ENCODE results near the gene SCUBE1.

DNA sequence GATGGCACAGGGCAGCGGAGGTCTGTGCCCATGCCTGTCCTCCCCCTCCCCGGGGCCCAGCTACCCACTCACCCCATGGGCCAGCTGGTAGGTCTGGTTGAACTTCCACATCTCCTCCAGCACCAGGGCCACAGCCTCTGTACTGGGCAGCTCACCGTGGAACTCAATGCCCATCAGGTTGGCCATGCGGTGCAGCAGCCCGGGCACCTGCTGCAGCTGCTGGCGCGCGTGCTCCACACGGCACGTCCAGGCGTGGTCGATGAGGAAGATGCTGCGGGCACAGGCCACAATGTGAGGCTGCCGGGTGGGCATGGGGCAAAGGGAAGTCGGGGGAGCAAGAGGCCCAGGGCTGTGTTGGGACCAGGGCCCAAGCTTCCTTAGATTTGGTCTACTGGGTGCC lies 162.5 kb downstream of the SCUBE1 start:
- TF ChIP-seq, protein P1, sequence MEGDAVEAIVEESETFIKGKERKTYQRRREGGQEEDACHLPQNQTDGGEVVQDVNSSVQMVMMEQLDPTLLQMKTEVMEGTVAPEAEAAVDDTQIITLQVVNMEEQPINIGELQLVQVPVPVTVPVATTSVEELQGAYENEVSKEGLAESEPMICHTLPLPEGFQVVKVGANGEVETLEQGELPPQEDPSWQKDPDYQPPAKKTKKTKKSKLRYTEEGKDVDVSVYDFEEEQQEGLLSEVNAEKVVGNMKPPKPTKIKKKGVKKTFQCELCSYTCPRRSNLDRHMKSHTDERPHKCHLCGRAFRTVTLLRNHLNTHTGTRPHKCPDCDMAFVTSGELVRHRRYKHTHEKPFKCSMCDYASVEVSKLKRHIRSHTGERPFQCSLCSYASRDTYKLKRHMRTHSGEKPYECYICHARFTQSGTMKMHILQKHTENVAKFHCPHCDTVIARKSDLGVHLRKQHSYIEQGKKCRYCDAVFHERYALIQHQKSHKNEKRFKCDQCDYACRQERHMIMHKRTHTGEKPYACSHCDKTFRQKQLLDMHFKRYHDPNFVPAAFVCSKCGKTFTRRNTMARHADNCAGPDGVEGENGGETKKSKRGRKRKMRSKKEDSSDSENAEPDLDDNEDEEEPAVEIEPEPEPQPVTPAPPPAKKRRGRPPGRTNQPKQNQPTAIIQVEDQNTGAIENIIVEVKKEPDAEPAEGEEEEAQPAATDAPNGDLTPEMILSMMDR (conservative IDR thresholded peaks at IDR 0.05; ENCODE audit: low read depth in 2 of 2): no peak
- no peak for TF ChIP-seq EZH2 (IDR thresholded peaks at IDR 0.05; ENCODE audit: low read depth, unreplicated experiment)
- TF ChIP-seq POLR2AphosphoS5 (IDR thresholded peaks at IDR 0.05; ENCODE audit: low read depth): no peak
- TF ChIP-seq CREB1 (CRISPR knock-in tag; IDR thresholded peaks at IDR 0.05; ENCODE audit: low read depth): no peak
